Measurements from ENCODE around the gene HDAC4. TPM values are rescaled to one million over a fixed set of nuclear protein-coding genes. Genes with fewer than 3 reads are reported as not detected.

The HDAC4 gene
- total and polyA plus RNA-seq, 3 experiments from 2014 or later = 8.3 to 28.8 (median 24.0) TPM

DNA sequence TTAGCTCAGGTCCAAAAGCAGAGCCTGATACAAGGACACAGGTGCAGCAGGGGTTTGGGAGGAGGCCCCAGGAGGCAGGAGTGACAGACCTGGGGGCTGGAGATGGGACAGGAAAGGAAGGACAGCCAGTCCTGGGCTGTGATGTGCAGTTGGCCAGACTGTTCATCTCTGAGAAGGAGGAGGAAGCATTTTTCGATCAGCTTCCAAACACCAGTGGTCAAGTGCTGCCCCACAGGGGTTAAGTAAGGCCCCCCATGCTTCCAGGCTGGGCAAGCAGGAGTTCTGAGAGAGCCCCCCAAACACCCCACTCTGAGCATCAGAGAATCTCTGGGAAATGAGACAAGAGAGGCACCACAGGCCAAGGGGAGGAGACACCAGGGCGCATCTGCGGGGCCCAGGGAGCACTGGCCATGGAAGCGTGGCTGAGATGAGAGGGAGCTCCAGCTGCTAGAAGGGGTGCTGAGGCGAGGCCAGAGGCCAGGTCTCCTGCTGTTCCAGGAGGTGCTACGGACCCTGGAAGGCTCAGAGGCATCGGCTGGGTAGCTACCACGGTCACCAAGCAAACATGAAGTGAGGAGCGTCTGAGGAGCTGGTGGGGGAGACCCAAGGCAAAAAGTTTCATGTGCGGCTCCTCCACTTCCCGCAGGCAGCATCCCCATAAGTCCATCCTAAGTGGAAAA, 5.6 kb upstream of the HDAC4 start:
- no peak overlapping the region for H3K27ac Mint-ChIP-seq
- no peak for DNase-seq
- Histone ChIP-seq H3K4me1 (ENCODE audit: insufficient read depth, low read length) (peaks cover 9% of the 10 kb centered on the region), H3K36me3 (ENCODE audit: insufficient read depth, low read length) (no peaks in the 10 kb centered on the region), H3K9me3 (ENCODE audit: low read length) (no peaks in the 10 kb centered on the region), H3K27ac (ENCODE audit: low read depth, low read length) (no peak overlapping the region), H3K4me3 (ENCODE audit: low read length) (no peak overlapping the region), H3K27me3 (ENCODE audit: insufficient read depth, low read length, poor library complexity, severe bottlenecking) (no peaks in the 10 kb centered on the region)
- no peak overlapping the region for H3K4me3 Mint-ChIP-seq
- peaks cover 0 to 3% (median under 1%) of the 10 kb centered on the region in 3 donors for H3K36me3 Mint-ChIP-seq
- peaks cover 11 to 16% (median 12%) of the 10 kb centered on the region in 3 donors for H3K4me1 Mint-ChIP-seq
- H3K27me3 Mint-ChIP-seq = peaks cover 6 to 13% of the 10 kb centered on the region in 2 donors
- ChIA-PET POLR2A (no interaction called here), CTCF (interaction anchor here (0.7 kb wide), 1 partner anchor 12 kb away, joined by 3 read pairs; no protein-coding TSS in a partner anchor)
- no peaks in the 10 kb centered on the region for H3K9me3 Mint-ChIP-seq

DNA sequence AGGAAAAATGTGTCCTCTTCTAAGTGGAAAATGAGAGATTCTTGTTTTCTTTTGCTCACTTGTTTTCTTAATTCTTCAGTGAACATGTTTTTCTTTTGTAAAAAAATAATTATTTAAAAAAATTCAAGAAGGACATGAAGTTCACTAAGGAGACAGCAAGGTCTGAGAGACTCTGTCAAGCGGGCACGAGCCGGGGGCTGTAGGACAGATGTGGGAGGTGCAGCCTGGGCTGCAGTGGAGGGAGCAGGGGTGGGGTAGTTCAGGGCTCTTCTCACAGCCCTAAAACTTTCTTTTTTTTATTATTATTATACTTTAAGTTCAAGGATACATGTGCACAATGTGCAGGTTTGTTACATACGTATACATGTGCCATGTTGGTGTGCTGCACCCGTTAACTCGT, 4.3 kb upstream of the HDAC4 start:
- Histone ChIP-seq H3K27ac (ENCODE audit: low read depth, low read length) (no peak overlapping the region), H3K36me3 (ENCODE audit: insufficient read depth, low read length) (no peaks in the 10 kb centered on the region), H3K4me3 (ENCODE audit: low read length) (no peak overlapping the region), H3K27me3 (ENCODE audit: insufficient read depth, low read length, poor library complexity, severe bottlenecking) (no peaks in the 10 kb centered on the region), H3K9me3 (ENCODE audit: low read length) (no peaks in the 10 kb centered on the region), H3K4me1 (ENCODE audit: insufficient read depth, low read length) (peaks cover 9% of the 10 kb centered on the region)
- peaks cover 6 to 11% (median 6%) of the 10 kb centered on the region in 3 donors for H3K4me1 Mint-ChIP-seq
- CTCF ChIA-PET = no interaction called here
- H3K4me3 Mint-ChIP-seq = no peak overlapping the region
- H3K9me3 Mint-ChIP-seq = no peaks in the 10 kb centered on the region
- H3K27ac Mint-ChIP-seq = no peak overlapping the region
- peaks cover 4 to 12% of the 10 kb centered on the region in 2 donors for H3K27me3 Mint-ChIP-seq
- peaks cover 0 to 5% (median 3%) of the 10 kb centered on the region in 3 donors for H3K36me3 Mint-ChIP-seq
- DNase-seq = no peak
- POLR2A ChIA-PET = no interaction called here

DNA sequence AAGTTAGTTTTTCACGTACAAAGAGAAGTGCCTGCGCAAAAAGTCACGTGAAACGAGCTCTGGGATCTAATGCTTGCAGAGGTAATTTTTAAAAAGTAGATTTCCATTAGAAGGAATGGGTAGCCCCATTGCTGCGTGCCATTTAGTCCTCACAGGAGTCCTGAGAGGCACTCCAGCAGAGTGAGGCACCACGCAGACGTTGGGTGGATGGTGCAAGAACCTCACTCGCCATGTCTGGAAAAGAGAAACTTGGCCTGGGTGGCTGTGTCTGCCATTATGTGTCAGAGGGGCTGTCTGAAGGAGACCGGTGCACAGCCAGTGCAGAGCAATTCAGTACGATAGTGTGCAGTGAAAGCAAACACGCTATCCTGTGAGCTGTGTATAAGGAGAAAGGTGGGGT, 1.8 kb upstream of the HDAC4 start:
- Mint-ChIP-seq H3K27ac (peak overlapping the region in 6 of 8 donors; percentile 29 to 100 (median 98)), H3K4me3 (peak overlapping the region; percentile 77 to 100 (median 92)), H3K36me3 (peaks cover 0 to 9% (median 0%) of the 10 kb centered on the region in 3 donors), H3K9me3 (no peaks in the 10 kb centered on the region), H3K4me1 (peaks cover 20 to 32% (median 26%) of the 10 kb centered on the region in 3 donors), H3K27me3 (peaks cover 2 to 3% of the 10 kb centered on the region in 2 donors)
- no peaks in the 10 kb centered on the region for H3K36me3 ChIP-seq (ENCODE audit: insufficient read depth, low read length)
- H3K27ac ChIP-seq (ENCODE audit: low read depth, low read length) = no peak overlapping the region
- H3K4me3 ChIP-seq (ENCODE audit: low read length) = no peak overlapping the region
- H3K4me1 ChIP-seq (ENCODE audit: insufficient read depth, low read length) = peaks cover 25% of the 10 kb centered on the region
- POLR2A ChIA-PET = interaction anchor here (0.9 kb wide), 1 partner anchor 1033 kb away, joined by 3 read pairs; the partner anchor contains the start of gene GPC1
- H3K9me3 ChIP-seq (ENCODE audit: low read length) = no peaks in the 10 kb centered on the region
- no peak for DNase-seq
- H3K27me3 ChIP-seq (ENCODE audit: insufficient read depth, low read length, poor library complexity, severe bottlenecking) = no peaks in the 10 kb centered on the region
- CTCF ChIA-PET = no interaction called here

DNA sequence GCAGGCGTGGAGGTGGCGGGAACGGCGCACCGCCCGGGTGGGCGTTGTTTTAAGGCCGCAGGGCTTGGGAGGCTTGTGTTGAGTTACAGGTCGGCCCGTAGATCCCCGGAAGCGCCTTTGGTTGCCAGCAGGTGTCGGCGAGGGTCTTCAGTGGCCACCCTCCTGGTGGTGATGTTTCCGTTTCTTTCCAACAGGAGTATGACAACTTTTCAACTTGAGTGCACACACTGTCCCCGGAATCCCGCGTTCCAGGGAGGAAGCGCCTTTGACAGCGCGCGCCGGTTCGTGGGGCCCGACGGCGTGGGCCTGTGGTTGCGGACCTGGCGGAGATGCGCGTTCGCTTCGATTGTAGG, 1.0 kb upstream of the HDAC4 start:
- Mint-ChIP-seq H3K4me3 (peak overlapping the region; percentile 86 to 100 (median 92)), H3K27me3 (no peaks in the 10 kb centered on the region), H3K4me1 (peaks cover 24 to 39% (median 31%) of the 10 kb centered on the region in 3 donors), H3K36me3 (peaks cover 0 to 9% (median 0%) of the 10 kb centered on the region in 3 donors), H3K9me3 (no peaks in the 10 kb centered on the region), H3K27ac (peak overlapping the region; percentile 97 to 100 (median 98))
- Histone ChIP-seq H3K9me3 (ENCODE audit: low read length) (no peaks in the 10 kb centered on the region), H3K4me3 (ENCODE audit: low read length) (peak overlapping the region; percentile 93), H3K36me3 (ENCODE audit: insufficient read depth, low read length) (no peaks in the 10 kb centered on the region), H3K27ac (ENCODE audit: low read depth, low read length) (peak overlapping the region; percentile 97), H3K4me1 (ENCODE audit: insufficient read depth, low read length) (peaks cover 31% of the 10 kb centered on the region), H3K27me3 (ENCODE audit: insufficient read depth, low read length, poor library complexity, severe bottlenecking) (no peaks in the 10 kb centered on the region)
- CTCF ChIA-PET = no interaction called here
- POLR2A ChIA-PET = interaction anchor here (0.9 kb wide), 1 partner anchor 1034 kb away, joined by 3 read pairs; the partner anchor contains the start of gene GPC1
- DNase-seq = peak in 1 of 5 donors; percentile 31

DNA sequence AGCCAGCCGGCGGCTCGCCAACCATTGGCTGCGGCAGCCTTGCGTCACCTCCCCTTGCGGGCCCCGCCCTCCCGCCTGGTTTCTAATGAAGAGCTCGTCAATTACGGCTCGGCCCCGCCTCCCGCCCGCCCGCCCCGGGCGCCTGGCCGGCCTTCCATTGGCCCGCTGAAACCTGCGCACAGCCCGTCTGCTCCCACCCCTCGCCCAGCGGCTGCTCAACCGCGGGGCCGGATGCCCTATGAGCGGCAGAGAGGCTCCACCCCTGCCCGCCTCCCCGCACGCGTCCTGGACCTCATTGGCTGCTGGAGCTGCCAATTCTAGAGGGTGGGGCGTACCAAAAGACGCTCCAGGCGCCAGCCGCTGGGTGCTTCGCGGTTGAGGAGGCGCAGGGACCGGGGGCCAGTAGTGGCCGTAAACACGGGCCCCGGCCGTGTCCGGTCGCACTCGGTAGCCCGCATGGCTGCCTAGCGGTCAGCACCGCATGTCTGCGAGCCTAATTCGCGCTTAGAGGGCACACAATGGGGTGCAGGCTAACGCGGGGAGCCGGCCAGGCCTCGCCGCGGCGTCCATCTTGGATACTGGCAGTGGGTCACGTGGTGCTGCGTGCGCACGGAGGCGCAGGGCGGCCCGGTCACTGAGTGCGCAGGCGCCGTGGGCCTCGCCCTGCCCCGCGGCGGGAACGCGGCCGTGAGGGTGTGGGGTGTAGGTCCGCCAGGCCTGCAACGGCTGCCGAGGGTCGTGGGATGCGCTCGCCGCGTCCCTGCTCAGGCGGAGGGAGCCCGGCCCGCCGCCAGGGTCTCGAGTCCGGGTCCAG, 454 bp upstream of the HDAC4 start:
- POLR2A ChIA-PET = interaction anchor here (0.5 to 1.2 kb wide), 12 partner anchors 13 to 1678 kb away, joined by 3 to 19 read pairs (median 3); partner anchors contain the start of gene GPC1
- CTCF ChIA-PET = interaction anchor here (1.0 to 1.2 kb wide), 3 partner anchors 21 to 134 kb away, joined by 3 to 9 read pairs (median 5); no protein-coding TSS in a partner anchor
- Histone ChIP-seq H3K4me1 (ENCODE audit: insufficient read depth, low read length) (peaks cover 34% of the 10 kb centered on the region), H3K4me3 (ENCODE audit: low read length) (peak overlapping the region; percentile 93), H3K27me3 (ENCODE audit: insufficient read depth, low read length, poor library complexity, severe bottlenecking) (no peaks in the 10 kb centered on the region), H3K9me3 (ENCODE audit: low read length) (no peaks in the 10 kb centered on the region), H3K27ac (ENCODE audit: low read depth, low read length) (peak overlapping the region; percentile 97), H3K36me3 (ENCODE audit: insufficient read depth, low read length) (no peaks in the 10 kb centered on the region)
- DNase-seq = peak; percentile 99 to 100 (median 99)
- Mint-ChIP-seq H3K9me3 (no peaks in the 10 kb centered on the region), H3K27me3 (no peaks in the 10 kb centered on the region), H3K4me1 (peaks cover 24 to 44% (median 37%) of the 10 kb centered on the region in 3 donors), H3K4me3 (peak overlapping the region; percentile 86 to 100 (median 92)), H3K27ac (peak overlapping the region; percentile 97 to 100 (median 98)), H3K36me3 (peaks cover 0 to 9% (median 0%) of the 10 kb centered on the region in 3 donors)

DNA sequence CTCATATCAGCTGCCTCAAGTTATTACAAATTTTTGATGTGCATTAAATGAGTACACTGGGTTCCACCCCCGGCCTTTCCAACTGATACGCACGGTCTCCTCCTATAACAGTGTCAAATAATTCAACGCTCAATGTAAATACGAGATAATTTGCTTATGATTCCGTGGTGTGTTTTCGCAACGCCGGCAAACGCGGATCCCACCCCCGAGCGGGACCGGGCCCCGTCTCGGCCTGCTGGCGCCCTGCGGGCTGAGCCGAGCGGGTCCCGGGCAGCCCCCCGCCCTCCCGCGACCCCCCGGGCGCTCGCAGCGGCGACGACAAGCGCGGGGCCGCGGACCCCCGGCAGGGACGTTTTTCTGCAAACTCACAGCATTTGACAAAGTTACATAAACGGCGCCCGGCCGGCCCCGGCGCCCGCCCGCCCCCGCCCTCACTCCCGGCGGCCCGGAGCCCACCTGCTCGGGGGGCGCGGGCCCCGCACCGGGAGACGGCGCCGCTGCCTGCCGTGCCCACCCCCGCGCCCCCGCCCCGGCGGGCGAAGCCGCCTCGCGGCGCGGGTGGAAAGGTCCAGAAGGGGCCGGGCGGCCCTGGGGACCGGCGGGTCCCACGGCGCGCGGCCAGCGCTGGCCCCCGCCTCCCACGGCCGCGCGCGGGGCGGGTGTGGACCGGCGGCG, 762 bp downstream of the HDAC4 start:
- H3K4me1 Mint-ChIP-seq = peaks cover 24 to 44% (median 37%) of the 10 kb centered on the region in 3 donors
- H3K27ac Mint-ChIP-seq = peak overlapping the region; percentile 87 to 98 (median 90)
- ChIA-PET POLR2A (interaction anchor here (1.5 kb wide), 1 partner anchor 19 kb away, joined by 5 read pairs; no protein-coding TSS in a partner anchor), CTCF (interaction anchor here (1.3 to 1.9 kb wide), 2 partner anchors 96 to 132 kb away, joined by 4 to 8 read pairs; no protein-coding TSS in a partner anchor)
- peak in 2 of 5 donors; percentile 21 to 47 for DNase-seq
- Histone ChIP-seq H3K4me1 (ENCODE audit: insufficient read depth, low read length) (peaks cover 34% of the 10 kb centered on the region), H3K27ac (ENCODE audit: low read depth, low read length) (peak overlapping the region; percentile 40), H3K9me3 (ENCODE audit: low read length) (no peaks in the 10 kb centered on the region), H3K27me3 (ENCODE audit: insufficient read depth, low read length, poor library complexity, severe bottlenecking) (no peaks in the 10 kb centered on the region), H3K4me3 (ENCODE audit: low read length) (peak overlapping the region; percentile 54), H3K36me3 (ENCODE audit: insufficient read depth, low read length) (no peaks in the 10 kb centered on the region)
- H3K27me3 Mint-ChIP-seq = no peaks in the 10 kb centered on the region
- peaks cover 0 to 9% (median 0%) of the 10 kb centered on the region in 3 donors for H3K36me3 Mint-ChIP-seq
- H3K4me3 Mint-ChIP-seq = peak overlapping the region; percentile 92 to 99 (median 95)
- no peaks in the 10 kb centered on the region for H3K9me3 Mint-ChIP-seq

DNA sequence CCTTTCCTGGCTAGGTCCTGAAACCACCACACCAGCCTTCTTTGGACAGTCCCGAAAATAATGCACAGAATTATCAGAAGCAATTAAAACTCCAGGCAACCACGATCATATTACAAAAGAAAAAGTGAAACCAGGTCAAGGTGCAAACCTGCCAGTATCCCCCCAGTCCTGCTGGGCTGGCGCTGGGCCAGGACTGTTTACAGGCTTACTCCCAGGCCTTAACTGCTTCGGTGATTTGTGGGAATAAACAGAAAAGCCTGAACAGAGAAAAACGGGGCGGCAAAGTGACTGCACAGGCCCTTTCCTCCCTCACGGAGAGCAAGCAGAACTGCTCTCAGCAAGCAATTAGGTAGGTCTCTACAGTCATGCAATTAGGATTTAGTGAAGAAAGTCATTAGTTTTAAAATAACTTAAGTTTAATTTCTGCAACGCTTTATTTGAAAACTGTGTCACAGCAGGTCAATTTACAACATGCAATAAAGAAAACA, 1.3 kb downstream of the HDAC4 start:
- Histone ChIP-seq H3K9me3 (ENCODE audit: low read length) (no peaks in the 10 kb centered on the region), H3K36me3 (ENCODE audit: insufficient read depth, low read length) (no peaks in the 10 kb centered on the region), H3K4me3 (ENCODE audit: low read length) (peak overlapping the region; percentile 54), H3K27ac (ENCODE audit: low read depth, low read length) (peak overlapping the region; percentile 40), H3K27me3 (ENCODE audit: insufficient read depth, low read length, poor library complexity, severe bottlenecking) (no peaks in the 10 kb centered on the region), H3K4me1 (ENCODE audit: insufficient read depth, low read length) (peaks cover 34% of the 10 kb centered on the region)
- peak; percentile 41 to 77 (median 57) for DNase-seq
- CTCF ChIA-PET = interaction anchor here (1.3 to 1.9 kb wide), 3 partner anchors 95 to 132 kb away, joined by 3 to 8 read pairs (median 4); no protein-coding TSS in a partner anchor
- Mint-ChIP-seq H3K36me3 (peaks cover 0 to 9% (median 0%) of the 10 kb centered on the region in 3 donors), H3K27ac (peak overlapping the region; percentile 87 to 98 (median 90)), H3K27me3 (no peaks in the 10 kb centered on the region), H3K4me3 (peak overlapping the region; percentile 92 to 99 (median 95)), H3K9me3 (no peaks in the 10 kb centered on the region), H3K4me1 (peaks cover 27 to 44% (median 37%) of the 10 kb centered on the region in 3 donors)
- POLR2A ChIA-PET = interaction anchor here (1.5 kb wide), 1 partner anchor 18 kb away, joined by 5 read pairs; no protein-coding TSS in a partner anchor
